Uterus (tissue), 2 donors: ENCODE data around the gene MAGEA2B.

ENCODE experiments used
- CTCF ChIP-seq, 4 experiments: fragments of 200-600 bp in 2 of 4; fragments of 450-650 bp in 2 of 4; sonication (generic) in 2 of 4; IDR thresholded peaks; one replicate each; pipeline ENCODE4 v1.5.1; 2016 to 2019; ENCODE audit warnings: antibody characterized with exemption in 4 of 4, mild to moderate bottlenecking in 2 of 4, moderate library complexity in 1 of 4
- POLR2A ChIP-seq, 2 donors: fragments of 450-650 bp; IDR thresholded peaks; one replicate each; pipeline ENCODE4 v1.6.1; 2016; ENCODE audit warnings: antibody characterized with exemption in 2 of 2, mild to moderate bottlenecking in 1 of 2, moderate library complexity in 1 of 2

- TF ChIP-seq CTCF (IDR thresholded peaks at IDR 0.05) (no peak), POLR2A (IDR thresholded peaks at IDR 0.05) (no peak)
These were observed 19.0 kb downstream of the MAGEA2B start, which contains the start of the genes CSAG1 and MAGEA12 for GRCh38 chrX:152733261-152733975.
